ENCODE results near the gene ZP2.

- no peak for TF ChIP-seq CTCF (IDR thresholded peaks at IDR 0.05 in 4 of 5, conservative IDR thresholded peaks at IDR 0.05 in 1 of 5)
- TF ChIP-seq POLR2A (IDR thresholded peaks at IDR 0.05): no peak
These were observed 2.7 kb upstream of the ZP2 start for GRCh38 chr16:21214086-21214485.

Measured in gastrocnemius medialis (tissue), 4 donors.